SK-N-SH (cell line): ENCODE results near the gene MRPS22. TPM values are rescaled to one million over a fixed set of nuclear protein-coding genes. Genes with fewer than 3 reads are reported as not detected.

Experiments
- CTCF ChIA-PET: fragments of 300-600, 350-600 bp; formaldehyde crosslinking; extraction: SDS; loops from one replicate; lab custom pipeline; 2021; lab: Yijun Ruan, JAX
- POLR2A ChIA-PET: fragments of 350-600 bp; sonication (Branson Sonifier 250); formaldehyde crosslinking; extraction: SDS; loops from one replicate; lab custom pipeline; 2020; ENCODE audit warnings: antibody characterized with exemption, inconsistent platforms; lab: Yijun Ruan, JAX
- DNase-seq: peaks from one replicate; pipeline ENCODE4 v3.0.0; 2012
- H2AFZ ChIP-seq: fragments of 200-600 bp; sonication (generic); 2 replicates; pipeline ENCODE4 v1.8.1; 2016; ENCODE audit warnings: antibody characterized with exemption, mild to moderate bottlenecking, low read depth
- H3F3A ChIP-seq: fragments of 200-600 bp; sonication (generic); replicated peaks from 2 replicates; pipeline ENCODE3; 2016; ENCODE audit warnings: antibody characterized with exemption, mild to moderate bottlenecking; ENCODE audit not compliant: insufficient read depth
- H3K27ac ChIP-seq, 2 experiments: fragments of 200-500 bp in 1 of 2; fragments of 200-600 bp in 1 of 2; sonication (Bioruptor generic) in 1 of 2; sonication (generic), shearing (Covaris generic) in 1 of 2; 2 replicates each; pipeline versions ENCODE4 v1.5.1 to v1.6.1; 2014 to 2016; ENCODE audit warnings: low read depth in 2 of 2, inconsistent platforms in 1 of 2, low read length in 1 of 2, mild to moderate bottlenecking in 1 of 2, mixed read lengths in 1 of 2
- H3K27me3 ChIP-seq: fragments of 200-600 bp; sonication (generic), shearing (Covaris generic); 2 replicates; pipeline ENCODE4 v1.6.1; 2016; ENCODE audit warnings: mixed run types; ENCODE audit not compliant: insufficient read depth
- H3K36me3 ChIP-seq, 2 experiments: fragments of 200-500 bp in 1 of 2; fragments of 200-600 bp in 1 of 2; sonication (Bioruptor generic) in 1 of 2; sonication (generic) in 1 of 2; replicated peaks in 1 of 2; 2 replicates each; pipeline versions ENCODE3 to v1.5.1; 2014 to 2016; ENCODE audit warnings: low read length in 1 of 2, mild to moderate bottlenecking in 1 of 2; ENCODE audit not compliant: insufficient read depth in 2 of 2, control insufficient read depth in 1 of 2
- H3K4me1 ChIP-seq, 2 experiments: fragments of 200-500 bp in 1 of 2; fragments of 200-600 bp in 1 of 2; sonication (Bioruptor generic) in 1 of 2; sonication (generic), shearing (Covaris generic) in 1 of 2; 2 replicates each; pipeline versions ENCODE4 v1.5.1 to v1.6.1; 2014 to 2016; ENCODE audit warnings: low read depth in 1 of 2, low read length in 1 of 2, mixed run types in 1 of 2; ENCODE audit not compliant: insufficient read depth in 2 of 2, control insufficient read depth in 1 of 2
- H3K4me2 ChIP-seq: fragments of 200-600 bp; sonication (generic), shearing (Covaris generic); 2 replicates; pipeline ENCODE4 v1.6.1; 2017; ENCODE audit warnings: mixed run types
- H3K4me3 ChIP-seq, 2 experiments: fragments of 200-500 bp in 1 of 2; fragments of 200-600 bp in 1 of 2; sonication (Bioruptor generic) in 1 of 2; sonication (generic), shearing (Covaris generic) in 1 of 2; 2 replicates each; pipeline versions ENCODE4 v1.5.1 to v1.8.1; 2014 to 2016; ENCODE audit warnings: low read depth in 2 of 2, inconsistent platforms in 1 of 2, low read length in 1 of 2, mild to moderate bottlenecking in 1 of 2, mixed read lengths in 1 of 2, moderate library complexity in 1 of 2
- H3K79me2 ChIP-seq: fragments of 200-600 bp; sonication (generic); 2 replicates; pipeline ENCODE4 v1.8.1; 2017; ENCODE audit warnings: mild to moderate bottlenecking; ENCODE audit not compliant: insufficient read depth
- H3K9ac ChIP-seq: fragments of 200-600 bp; sonication (generic); 2 replicates; pipeline ENCODE4 v1.6.1; 2017; ENCODE audit warnings: mixed run types
- H3K9me2 ChIP-seq: fragments of 200-600 bp; sonication (generic); 2 replicates; pipeline ENCODE4 v1.6.1; 2017; ENCODE audit warnings: mixed run types
- H3K9me3 ChIP-seq: fragments of 200-600 bp; sonication (generic); 2 replicates; pipeline ENCODE4 v1.6.1; 2017; ENCODE audit warnings: mixed run types, mild to moderate bottlenecking, moderate library complexity
- H4K20me1 ChIP-seq: fragments of 200-600 bp; sonication (generic); 2 replicates; pipeline ENCODE4 v1.6.1; 2017; ENCODE audit warnings: mild to moderate bottlenecking, mixed run types; ENCODE audit not compliant: insufficient read depth
- ELF1 ChIP-seq: IDR thresholded peaks from 2 replicates; pipeline ENCODE4 v1.4.0; 2012
- EP300 ChIP-seq, 2 experiments: IDR thresholded peaks; 2 replicates each; pipeline versions ENCODE4 v1.4.0 to v1.6.1; 2012; ENCODE audit warnings: borderline replicate concordance in 1 of 2, low read depth in 1 of 2, low read length in 1 of 2
- FOSL2 ChIP-seq: IDR thresholded peaks from 2 replicates; pipeline ENCODE4 v1.4.0; 2012; ENCODE audit warnings: low read depth, mild to moderate bottlenecking, moderate library complexity, borderline replicate concordance
- FOXJ3 ChIP-seq: sonication (generic); formaldehyde crosslinking; IDR thresholded peaks from 2 replicates; pipeline ENCODE4 v1.5.1; 2020; ENCODE audit warnings: mild to moderate bottlenecking, missing genetic modification reagents
- GATA2 ChIP-seq: sonication (generic); formaldehyde crosslinking; IDR thresholded peaks from 2 replicates; pipeline ENCODE4 v1.5.0; 2020; ENCODE audit warnings: mild to moderate bottlenecking, missing genetic modification reagents
- IRF3 ChIP-seq: fragments of 150-350 bp; IDR thresholded peaks from 2 replicates; pipeline ENCODE4 v1.6.1; 2016; ENCODE audit warnings: mild to moderate bottlenecking, low read depth, low read length
- JUND ChIP-seq: IDR thresholded peaks from 2 replicates; pipeline ENCODE4 v1.4.0; 2012
- MEF2A ChIP-seq: IDR thresholded peaks from 2 replicates; pipeline ENCODE4 v1.4.0; 2012; ENCODE audit warnings: low read depth, borderline replicate concordance
- NRF1 ChIP-seq: IDR thresholded peaks from 2 replicates; pipeline ENCODE4 v1.6.1; 2012; ENCODE audit warnings: low read depth, mild to moderate bottlenecking, low read length
- POLR2AphosphoS5 ChIP-seq: IDR thresholded peaks from 2 replicates; pipeline ENCODE4 v1.6.1; 2012; ENCODE audit warnings: low read depth, low read length
- RAD21 ChIP-seq: IDR thresholded peaks from 2 replicates; pipeline ENCODE4 v1.6.1; 2012; ENCODE audit warnings: mild to moderate bottlenecking, low read length
- REST ChIP-seq: IDR thresholded peaks from 2 replicates; pipeline ENCODE4 v1.6.1; 2012; ENCODE audit warnings: mild to moderate bottlenecking, low read depth, low read length, moderate library complexity
- RFX5 ChIP-seq: IDR thresholded peaks from 2 replicates; pipeline ENCODE4 v1.6.1; 2012; ENCODE audit warnings: mild to moderate bottlenecking, improper control_type of control experiment, low read length
- RXRA ChIP-seq: IDR thresholded peaks from 2 replicates; pipeline ENCODE4 v1.4.0; 2012; ENCODE audit warnings: low read depth, mild to moderate bottlenecking, borderline replicate concordance
- SMC3 ChIP-seq: IDR thresholded peaks from 2 replicates; pipeline ENCODE4 v1.6.1; 2012; ENCODE audit warnings: low read depth, low read length, improper control_type of control experiment
- TAF1 ChIP-seq: IDR thresholded peaks from 2 replicates; pipeline ENCODE4 v1.6.1; 2012; ENCODE audit warnings: low read depth, mild to moderate bottlenecking, low read length, moderate library complexity, borderline replicate concordance
- YY1 ChIP-seq: IDR thresholded peaks from 2 replicates; pipeline ENCODE4 v1.4.0; 2012; ENCODE audit warnings: low read depth, mild to moderate bottlenecking
- ZBTB33 ChIP-seq: IDR thresholded peaks from 2 replicates; pipeline ENCODE4 v1.4.0; 2012; ENCODE audit warnings: low read depth, borderline replicate concordance
- WGBS: methylation state at CpG from one replicate; pipeline ENCODE4 v1.1.6; 2017; ENCODE audit warnings: low lambda C conversion rate; 5-methylcytosine and 5-hydroxymethylcytosine counted together
- polyA plus RNA-seq, 3 experiments: library from polyadenylated mRNA; depleted of rRNA; stranded (reverse); fragments of >200 nt; gene quantifications; 2 replicates each; pipeline ENCODE4 v1.2.3, GENCODE V29; 2012

MRPS22 gene
- polyA plus RNA-seq, 1 of the 3 experiments (the other 2 are of a cell fraction): 50.6 TPM

GRCh38 chr3:139355891-139356290 lies 12.1 kb downstream of the MRPS22 start:
- CTCF ChIA-PET: interaction anchor here (0.8 to 4.1 kb wide), 8 partner anchors 10 to 206 kb away, joined by 3 to 35 read pairs (median 10); partner anchors contain the start of gene MRPS22

More at GRCh38 chr3:139355891-139356290, 12.1 kb downstream of the MRPS22 start:
- no peaks in the 10 kb centered on the region for H3K27me3 ChIP-seq
- POLR2A ChIA-PET: no interaction called here
- H3F3A ChIP-seq: peaks cover 63% of the 10 kb centered on the region
- H3K9me3 ChIP-seq: no peaks in the 10 kb centered on the region
- peaks cover 8% of the 10 kb centered on the region; the same call in 1 of the 2 replicates for H4K20me1 ChIP-seq
- DNase-seq: no peak
- H2AFZ ChIP-seq: no peak overlapping the region
- H3K9me2 ChIP-seq: no peaks in the 10 kb centered on the region
- H3K4me3 ChIP-seq: no peak overlapping the region
- no peak for TF ChIP-seq TAF1
- no peak for TF ChIP-seq POLR2AphosphoS5
- TF ChIP-seq RFX5: no peak
- no peak for TF ChIP-seq JUND
- no peak for TF ChIP-seq REST
- no peak for TF ChIP-seq MEF2A
- no peak for TF ChIP-seq SMC3
- no peak for TF ChIP-seq RXRA
- TF ChIP-seq YY1: no peak
- TF ChIP-seq EP300 (IDR thresholded peaks at IDR 0.05; ENCODE audit: borderline replicate concordance in 1 of 2, low read depth in 1 of 2, low read length in 1 of 2): no peak
- no peak for TF ChIP-seq ZBTB33
- TF ChIP-seq FOXJ3: no peak
- no peak for TF ChIP-seq GATA2 (CRISPR knock-in tag)
- TF ChIP-seq NRF1: no peak
- no peak for TF ChIP-seq ELF1
- no peak for TF ChIP-seq RAD21
- TF ChIP-seq FOSL2: no peak
- no peak for TF ChIP-seq IRF3
- no peak overlapping the region for H3K4me2 ChIP-seq
- H3K36me3 ChIP-seq: peaks cover 87 to 98% of the 10 kb centered on the region in 2 experiments
- H3K79me2 ChIP-seq: peaks cover 10% of the 10 kb centered on the region; the same call in 1 of the 2 replicates
- WGBS: 33% methylated on average over 1 of the region's 1 CpG
- peak overlapping the region; percentile 0 to 47; a peak in 2 of 4 replicates for H3K27ac ChIP-seq
- H3K4me1 ChIP-seq: peaks cover 0 to 6% of the 10 kb centered on the region in 2 experiments; a peak in 1 of 4 replicates
- H3K9ac ChIP-seq: no peak overlapping the region
